Ovary (tissue), 3 donors: ENCODE results near the gene DLG5.

Experiments
- CTCF ChIP-seq, 3 donors: fragments of 450-650 bp in 2 of 3; fragments of 200-600 bp in 1 of 3; IDR thresholded peaks; one replicate each; pipeline versions ENCODE4 v1.5.1 to v1.8.0; 2016 to 2022; ENCODE audit warnings: antibody characterized with exemption in 3 of 3, mild to moderate bottlenecking in 1 of 3
- EP300 ChIP-seq: sonication (generic); formaldehyde crosslinking; IDR thresholded peaks from one replicate; pipeline ENCODE4 v1.6.1; 2017; ENCODE audit warnings: antibody characterized with exemption
- POLR2A ChIP-seq: fragments of 450-650 bp; IDR thresholded peaks from one replicate; pipeline ENCODE4 v1.6.1; 2017; ENCODE audit warnings: antibody characterized with exemption, mild to moderate bottlenecking, moderate library complexity
- donor health status: DM: no; HTN: no; CAD: no.

- TF ChIP-seq CTCF (IDR thresholded peaks at IDR 0.05) (no peak), POLR2A (no peak), EP300 (no peak)
Measured at GRCh38 chr10:77810446-77811335, 115.9 kb downstream of the DLG5 start.
